A673 (cell line): ENCODE results near the gene CEP63.

Experiments used
- CTCF ChIP-seq: fragments of 300-800, 200-600 bp; sonication (generic); conservative IDR thresholded peaks from 2 replicates; pipeline ENCODE4 v1.5.1; 2017; ENCODE audit warnings: low read depth, mild to moderate bottlenecking, antibody characterized with exemption, low read length, moderate library complexity, mixed read lengths
- EZH2 ChIP-seq: fragments of 200-600 bp; sonication (generic); IDR thresholded peaks from 2 replicates; pipeline ENCODE4 v1.6.1; 2017; ENCODE audit warnings: borderline replicate concordance, low read depth, mild to moderate bottlenecking, mixed read lengths, antibody characterized with exemption, low read length; ENCODE audit not compliant: poor library complexity, severe bottlenecking

GRCh38 chr3:134605556-134605955 lies 119.7 kb downstream of the CEP63 start:
- TF ChIP-seq CTCF (no peak), EZH2 (no peak)
